Progenitor cell of endocrine pancreas (in vitro differentiated cells): Measurements from ENCODE around the gene IFNAR1. TPM values are rescaled to one million over a fixed set of nuclear protein-coding genes. Genes with fewer than 3 reads are reported as not detected.

ENCODE experiments used
- DNase-seq: peaks from one replicate; pipeline ENCODE4 v3.0.0; 2021; ENCODE audit warnings: low spot score; ENCODE audit not compliant: unreplicated experiment
- H3K27ac Mint-ChIP-seq: 2 replicates; pipeline ENCODE4 v1.8.0; 2021; ENCODE audit warnings: mild to moderate bottlenecking, moderate library complexity, mixed read lengths
- H3K27me3 Mint-ChIP-seq: 2 replicates; pipeline ENCODE4 v1.8.0; 2021; ENCODE audit warnings: mixed read lengths
- H3K36me3 Mint-ChIP-seq: 2 replicates; pipeline ENCODE4 v1.8.0; 2022; ENCODE audit warnings: mixed read lengths; ENCODE audit not compliant: insufficient read depth
- H3K4me1 Mint-ChIP-seq: 2 replicates; pipeline ENCODE4 v1.8.0; 2021; ENCODE audit warnings: low read depth, mixed read lengths
- H3K4me3 Mint-ChIP-seq: 2 replicates; pipeline ENCODE4 v1.8.0; 2021; ENCODE audit warnings: low read depth, mild to moderate bottlenecking, moderate library complexity, mixed read lengths
- H3K9me3 Mint-ChIP-seq: 2 replicates; pipeline ENCODE4 v1.8.0; 2021; ENCODE audit warnings: low read depth, mixed read lengths
- total RNA-seq: library from RNA; stranded (reverse); gene quantifications from 2 replicates; pipeline ENCODE4 v1.2.1, GENCODE V29; 2021
- TF ChIP-seq, protein P1 (sequence below): fragments of 200-600 bp; sonication (generic); IDR thresholded peaks from one replicate; pipeline ENCODE4 v1.5.0; 2021; ENCODE audit warnings: antibody characterized with exemption, mild to moderate bottlenecking; ENCODE audit not compliant: unreplicated experiment

Gene IFNAR1
- total RNA-seq, 1 donor from 2014 or later = 19.6 TPM

DNA sequence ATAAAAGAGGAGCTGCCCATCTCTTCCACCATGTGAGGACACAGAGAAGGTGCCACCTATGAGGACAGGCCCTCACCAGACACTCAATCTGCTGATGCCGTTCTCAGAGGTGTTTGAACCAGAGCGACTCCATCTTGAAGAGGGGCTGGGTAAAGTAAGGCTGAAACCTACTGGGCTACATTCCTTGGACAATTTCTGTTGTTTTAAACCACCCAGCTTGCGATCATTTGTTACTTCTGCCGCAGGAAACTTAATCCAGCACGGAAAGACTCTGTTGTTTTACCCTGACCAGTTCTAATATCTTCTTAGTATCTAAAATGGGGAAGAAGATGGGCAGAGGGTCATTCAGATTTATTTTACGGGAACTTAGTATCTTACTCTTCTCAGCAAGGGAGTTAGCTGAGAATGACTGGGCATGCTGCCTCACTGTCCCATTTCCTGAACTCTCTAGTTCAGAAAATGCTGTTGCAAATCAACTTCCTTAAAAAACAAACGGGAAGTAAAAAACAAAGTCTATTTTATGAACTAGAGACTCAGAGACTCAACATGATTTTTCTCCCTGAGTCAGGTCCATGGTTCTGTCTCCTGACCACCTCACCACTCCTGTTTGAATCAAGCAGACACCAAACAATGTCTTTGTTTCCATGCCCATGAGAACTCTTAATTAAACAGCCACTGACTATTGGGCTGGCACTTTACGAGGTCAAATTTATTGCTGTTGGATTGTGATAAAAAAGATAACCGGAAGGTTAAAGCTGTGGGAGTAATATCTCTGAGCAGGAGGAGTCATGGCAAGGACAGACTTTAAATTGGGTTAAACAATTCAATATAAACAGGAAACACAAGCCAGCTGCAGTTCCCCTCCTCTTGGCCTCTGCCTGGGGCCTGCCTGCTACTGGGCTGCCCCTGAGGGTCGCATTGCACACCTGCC lies 23.8 kb upstream of the IFNAR1 start:
- Mint-ChIP-seq H3K27me3 (no peaks in the 10 kb centered on the region), H3K4me1 (peaks cover 10% of the 10 kb centered on the region), H3K36me3 (peaks cover 2% of the 10 kb centered on the region), H3K27ac (peak overlapping the region; percentile 27), H3K9me3 (no peaks in the 10 kb centered on the region), H3K4me3 (no peak overlapping the region)
- no peak for DNase-seq
- TF ChIP-seq, protein P1, sequence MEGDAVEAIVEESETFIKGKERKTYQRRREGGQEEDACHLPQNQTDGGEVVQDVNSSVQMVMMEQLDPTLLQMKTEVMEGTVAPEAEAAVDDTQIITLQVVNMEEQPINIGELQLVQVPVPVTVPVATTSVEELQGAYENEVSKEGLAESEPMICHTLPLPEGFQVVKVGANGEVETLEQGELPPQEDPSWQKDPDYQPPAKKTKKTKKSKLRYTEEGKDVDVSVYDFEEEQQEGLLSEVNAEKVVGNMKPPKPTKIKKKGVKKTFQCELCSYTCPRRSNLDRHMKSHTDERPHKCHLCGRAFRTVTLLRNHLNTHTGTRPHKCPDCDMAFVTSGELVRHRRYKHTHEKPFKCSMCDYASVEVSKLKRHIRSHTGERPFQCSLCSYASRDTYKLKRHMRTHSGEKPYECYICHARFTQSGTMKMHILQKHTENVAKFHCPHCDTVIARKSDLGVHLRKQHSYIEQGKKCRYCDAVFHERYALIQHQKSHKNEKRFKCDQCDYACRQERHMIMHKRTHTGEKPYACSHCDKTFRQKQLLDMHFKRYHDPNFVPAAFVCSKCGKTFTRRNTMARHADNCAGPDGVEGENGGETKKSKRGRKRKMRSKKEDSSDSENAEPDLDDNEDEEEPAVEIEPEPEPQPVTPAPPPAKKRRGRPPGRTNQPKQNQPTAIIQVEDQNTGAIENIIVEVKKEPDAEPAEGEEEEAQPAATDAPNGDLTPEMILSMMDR = no peak

DNA sequence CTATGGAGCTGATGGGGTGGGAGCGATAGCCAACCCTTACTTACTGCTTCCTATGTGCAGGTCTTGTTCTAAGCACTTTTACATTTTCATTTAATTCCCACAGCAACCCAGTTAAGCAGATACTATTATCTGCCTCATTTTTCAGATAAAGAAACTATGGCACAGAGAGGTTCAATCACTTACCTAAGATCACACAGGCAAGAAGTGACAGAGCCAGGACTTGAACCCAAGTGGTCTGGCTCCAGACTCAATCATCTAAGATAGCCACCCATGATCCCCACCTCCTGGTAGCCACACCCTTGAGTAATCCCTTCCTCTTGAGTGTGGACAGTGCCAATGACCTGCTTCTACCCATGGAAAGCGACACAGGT lies 23.2 kb upstream of the IFNAR1 start:
- Mint-ChIP-seq H3K27ac (peak overlapping the region; percentile 27), H3K4me1 (peaks cover 10% of the 10 kb centered on the region), H3K27me3 (no peaks in the 10 kb centered on the region)

DNA sequence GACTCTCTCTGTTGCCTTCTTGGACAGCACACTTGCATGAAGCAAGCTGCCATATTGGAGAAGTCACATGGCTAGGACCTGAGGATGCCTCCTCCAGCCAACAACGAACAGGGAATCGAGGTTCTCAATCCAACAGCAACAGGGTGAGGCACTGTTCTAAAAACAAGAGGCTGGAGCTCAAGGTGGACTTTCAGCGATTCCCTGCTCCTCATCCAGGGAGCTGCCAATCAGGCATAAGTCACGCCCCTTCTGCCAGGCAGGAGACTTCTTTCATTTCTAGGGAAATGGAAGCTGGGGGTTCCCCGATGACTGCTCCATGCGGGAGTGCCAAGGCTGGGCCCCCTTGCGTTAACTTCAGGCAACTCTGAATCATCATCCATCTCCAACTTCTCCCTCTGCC lies 22.7 kb upstream of the IFNAR1 start:
- peaks cover 2% of the 10 kb centered on the region for H3K36me3 Mint-ChIP-seq
- H3K4me1 Mint-ChIP-seq = peaks cover 10% of the 10 kb centered on the region
- H3K27ac Mint-ChIP-seq = no peak overlapping the region
- H3K4me3 Mint-ChIP-seq = no peak overlapping the region
- H3K27me3 Mint-ChIP-seq = no peaks in the 10 kb centered on the region
- no peaks in the 10 kb centered on the region for H3K9me3 Mint-ChIP-seq
- TF ChIP-seq, protein P1 = no peak
- DNase-seq = no peak

More for the DNA sequence above, 23.2 kb upstream of the IFNAR1 start:
- no peak for DNase-seq
- Mint-ChIP-seq H3K4me3 (no peak overlapping the region), H3K9me3 (no peaks in the 10 kb centered on the region), H3K36me3 (peaks cover 2% of the 10 kb centered on the region)
- TF ChIP-seq, protein P1 = no peak

DNA sequence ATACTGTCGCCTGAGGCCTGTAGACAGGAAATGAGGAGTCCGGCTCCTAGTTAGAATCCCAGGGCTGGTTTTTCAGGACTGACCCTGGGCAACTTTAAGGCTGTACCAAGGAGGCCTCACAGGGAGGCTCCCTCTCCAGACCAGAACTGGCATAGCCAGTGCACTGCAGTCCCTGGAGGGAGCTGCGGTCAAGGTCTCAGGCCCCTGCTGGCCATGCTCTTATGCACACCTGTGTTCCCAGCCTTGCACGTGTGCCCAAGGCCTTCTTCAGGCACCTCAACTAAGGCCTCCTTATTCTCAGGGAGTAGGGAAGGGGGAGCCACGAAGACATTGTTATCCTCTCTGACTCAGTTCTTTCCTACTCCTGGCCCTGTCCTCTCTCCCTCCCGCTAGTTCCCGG lies 22.0 kb upstream of the IFNAR1 start:
- Mint-ChIP-seq H3K4me3 (no peak overlapping the region), H3K27ac (no peak overlapping the region), H3K27me3 (no peaks in the 10 kb centered on the region), H3K9me3 (no peaks in the 10 kb centered on the region), H3K4me1 (peaks cover 10% of the 10 kb centered on the region), H3K36me3 (peaks cover 2% of the 10 kb centered on the region)
- TF ChIP-seq, protein P1 = peak; percentile 26
- no peak for DNase-seq

DNA sequence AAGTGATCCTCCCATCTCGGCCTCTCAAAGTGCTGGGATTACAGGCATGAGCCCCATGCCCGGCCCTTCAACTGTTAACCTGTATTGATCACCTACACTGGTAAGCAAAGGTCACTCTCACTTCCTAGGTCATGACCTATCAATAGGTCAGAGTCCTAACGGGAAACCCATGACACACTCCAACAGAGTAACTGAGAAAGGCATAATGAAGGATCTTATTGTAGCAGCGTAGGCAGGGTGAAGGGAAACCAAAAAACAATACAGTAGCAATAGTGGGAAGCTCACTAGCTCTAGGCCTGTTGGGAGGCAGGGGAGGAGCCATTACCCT lies 19.5 kb upstream of the IFNAR1 start:
- H3K27ac Mint-ChIP-seq = no peak overlapping the region
- H3K27me3 Mint-ChIP-seq = no peaks in the 10 kb centered on the region
- peaks cover 10% of the 10 kb centered on the region for H3K4me1 Mint-ChIP-seq
- no peak overlapping the region for H3K4me3 Mint-ChIP-seq
- TF ChIP-seq, protein P1 = no peak
- H3K9me3 Mint-ChIP-seq = peaks cover 3% of the 10 kb centered on the region
- no peaks in the 10 kb centered on the region for H3K36me3 Mint-ChIP-seq
- DNase-seq = no peak
